HG02938 (cell line): ENCODE data around the gene SLBP.
"Not testable (repeated sequence)": the region's sequence is repeated elsewhere in the genome, so short reads cannot be mapped to it uniquely, and the experiment has no call there.

Experiments used
- ATAC-seq: cut with Tn5 transposase; IDR thresholded peaks from one replicate; pipeline ENCODE4 v1.9.1; 2021; ENCODE audit warnings: mild to moderate bottlenecking, moderate library complexity; ENCODE audit not compliant: unreplicated experiment

SLBP gene

GRCh38 chr4:1678244-1678643 is 33.9 kb downstream of the SLBP start:
- ATAC-seq: no peak

- no peak for ATAC-seq
Observed at GRCh38 chr4:1676605-1677525, 35.3 kb downstream of the SLBP start.

- ATAC-seq: no peak
Observed at GRCh38 chr4:1675802-1676137, 36.3 kb downstream of the SLBP start.

- ATAC-seq: no peak
Observed at GRCh38 chr4:1675136-1675801, 36.9 kb downstream of the SLBP start.

GRCh38 chr4:1674682-1675081 is 37.4 kb downstream of the SLBP start:
- no peak for ATAC-seq

- no peak for ATAC-seq
Observed at GRCh38 chr4:1673671-1674070, 38.4 kb downstream of the SLBP start.

- ATAC-seq: not testable (repeated sequence)
Observed at GRCh38 chr4:1671011-1671410, 41.1 kb downstream of the SLBP start.

- ATAC-seq: no peak
Observed at GRCh38 chr4:1670279-1670678, 41.8 kb downstream of the SLBP start.

- no peak for ATAC-seq
Observed at GRCh38 chr4:1669850-1670249, 42.3 kb downstream of the SLBP start.

- ATAC-seq: no peak
Observed at GRCh38 chr4:1669270-1669669, 42.8 kb downstream of the SLBP start.

GRCh38 chr4:1668488-1668840 is 43.7 kb downstream of the SLBP start:
- no peak for ATAC-seq

GRCh38 chr4:1667273-1667672 is 44.8 kb downstream of the SLBP start:
- ATAC-seq: no peak

- ATAC-seq: no peak
Observed at GRCh38 chr4:1666391-1666790, 45.7 kb downstream of the SLBP start.

- ATAC-seq: no peak
Observed at GRCh38 chr4:1664141-1664540, 48.0 kb downstream of the SLBP start.

GRCh38 chr4:1663549-1663948 is 48.6 kb downstream of the SLBP start:
- no peak for ATAC-seq

GRCh38 chr4:1661695-1662094 is 50.4 kb downstream of the SLBP start:
- ATAC-seq: no peak

GRCh38 chr4:1660948-1661677 is 51.0 kb downstream of the SLBP start:
- ATAC-seq: no peak

- ATAC-seq: no peak
Observed at GRCh38 chr4:1659104-1660043, 52.7 kb downstream of the SLBP start.

- ATAC-seq: no peak
Observed at GRCh38 chr4:1658581-1658980, 53.5 kb downstream of the SLBP start.

- no peak for ATAC-seq
Observed at GRCh38 chr4:1658146-1658545, 54.0 kb downstream of the SLBP start.

GRCh38 chr4:1656986-1657385 is 55.1 kb downstream of the SLBP start:
- no peak for ATAC-seq
